Stimulated activated CD8-positive, alpha-beta memory T cell treated with anti-CD3 and anti-CD28 coated beads, Interleukin-7, amount 100 ng/mL, for 24 hours (primary cell): Measurements from ENCODE around the gene DPYD.

Source experiments
- DNase-seq: peaks from one replicate; pipeline ENCODE4 v3.0.0-alpha.2; 2020; ENCODE audit warnings: low read depth

The DPYD gene

DNA sequence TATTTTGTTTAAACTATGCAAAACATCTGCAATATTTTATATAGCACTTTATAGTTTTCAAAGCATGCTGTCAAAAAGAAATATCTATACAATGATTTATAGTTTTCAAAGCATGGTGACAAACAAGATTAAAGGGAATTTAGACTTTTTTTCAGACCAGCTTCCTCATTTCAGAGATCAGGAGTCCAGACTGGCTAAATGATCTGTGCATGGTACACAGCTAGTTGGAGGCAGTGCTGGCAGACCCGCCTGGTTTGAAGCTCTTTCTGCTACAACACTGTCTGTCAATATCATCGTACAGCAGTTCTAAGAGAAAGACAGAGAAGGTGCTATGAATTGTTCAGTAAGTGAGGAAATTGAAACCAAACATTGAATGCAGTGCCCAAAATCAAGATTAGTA, 720.2 kb downstream of the DPYD start:
- DNase-seq, result no peak

DNA sequence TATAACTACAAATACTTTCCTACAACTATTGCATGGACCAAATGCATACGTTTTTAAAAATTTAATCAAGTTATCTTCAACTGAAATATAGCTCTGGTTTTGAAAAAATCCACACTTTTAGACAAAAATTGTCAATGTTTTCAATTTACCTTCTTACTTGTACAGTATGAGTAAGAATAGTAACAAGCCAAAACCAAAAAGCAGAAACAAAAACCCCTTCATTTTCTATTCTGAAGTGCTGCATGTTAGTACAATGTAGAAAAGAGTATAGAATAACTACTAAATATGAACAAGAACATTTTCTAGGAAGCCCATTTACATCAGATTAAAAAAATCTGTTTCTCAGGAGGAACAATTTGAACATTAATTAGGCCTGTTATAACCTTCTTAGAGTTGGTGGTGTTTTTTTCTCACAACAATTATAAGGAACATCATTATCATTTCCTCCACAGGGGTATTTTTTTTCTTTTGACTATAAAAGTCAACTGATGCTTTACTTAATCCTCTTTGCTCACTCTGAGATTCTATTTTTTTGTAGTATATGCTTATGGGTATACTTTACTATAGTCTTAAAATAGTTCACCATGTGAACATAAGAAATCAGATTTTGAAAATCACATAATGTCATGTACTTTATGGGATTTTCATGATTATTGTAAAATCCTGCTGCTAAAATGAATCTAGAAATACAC, 723.9 kb downstream of the DPYD start:
- DNase-seq, result no peak

DNA sequence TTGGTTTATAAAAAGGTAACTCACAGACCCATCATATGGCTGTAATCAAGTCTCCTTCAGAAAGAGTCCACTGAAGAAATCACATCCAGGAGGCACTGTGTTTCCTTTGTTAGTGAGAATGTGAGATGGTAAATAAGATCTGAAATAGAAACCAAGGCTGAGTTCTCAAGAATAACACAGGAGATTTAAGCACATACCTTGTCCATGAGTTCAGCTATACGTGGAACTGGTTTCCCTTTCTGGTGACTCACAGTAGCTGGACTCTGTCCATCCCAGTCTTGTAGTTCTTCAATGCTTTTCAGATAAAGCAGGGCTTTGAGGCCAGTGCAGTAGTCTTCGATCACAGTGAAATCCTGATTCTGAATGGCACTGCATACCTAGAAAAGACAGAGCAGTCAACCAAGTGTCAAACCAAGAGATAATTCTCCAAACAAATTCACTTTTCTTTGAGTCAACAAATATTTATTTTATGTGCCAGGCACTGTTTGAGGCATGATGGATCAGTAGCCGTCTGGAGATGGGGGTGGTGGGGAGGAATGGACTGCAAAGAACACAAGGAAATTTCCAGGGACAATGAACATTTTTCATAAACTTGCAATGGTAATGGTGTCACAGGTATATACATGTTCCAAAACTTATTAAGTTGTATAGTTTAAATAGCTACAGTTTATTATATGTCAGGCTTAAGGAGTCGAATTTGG, 727.8 kb downstream of the DPYD start:
- no peak for DNase-seq

- DNase-seq, result no peak
These were observed 730.5 kb downstream of the DPYD start for GRCh38 chr1:97190326-97190725.

GRCh38 chr1:97186381-97186780, 734.5 kb downstream of the DPYD start:
- no peak for DNase-seq

GRCh38 chr1:97174039-97174704, 746.7 kb downstream of the DPYD start:
- no peak for DNase-seq

DNA sequence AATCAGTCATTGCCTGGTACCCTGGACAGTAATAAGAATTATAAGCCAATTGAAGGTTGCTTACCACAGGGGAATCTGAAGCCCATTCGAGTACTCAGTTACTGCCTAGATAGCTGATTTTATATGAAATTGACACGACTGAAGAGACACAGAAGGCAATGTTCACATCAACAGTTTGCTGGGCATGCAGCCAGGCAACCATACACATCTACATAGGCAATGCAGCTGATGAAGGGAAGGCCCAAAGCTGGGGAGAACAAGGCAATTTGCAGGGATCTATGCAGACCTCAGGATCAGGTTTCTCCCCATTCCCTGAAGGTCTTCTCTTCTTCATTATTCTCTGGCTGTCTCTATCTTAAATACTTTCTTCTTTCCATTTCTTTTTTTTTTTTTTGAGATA, 750.5 kb downstream of the DPYD start:
- no peak for DNase-seq

GRCh38 chr1:97168056-97168455, 752.8 kb downstream of the DPYD start:
- no peak for DNase-seq

DNA sequence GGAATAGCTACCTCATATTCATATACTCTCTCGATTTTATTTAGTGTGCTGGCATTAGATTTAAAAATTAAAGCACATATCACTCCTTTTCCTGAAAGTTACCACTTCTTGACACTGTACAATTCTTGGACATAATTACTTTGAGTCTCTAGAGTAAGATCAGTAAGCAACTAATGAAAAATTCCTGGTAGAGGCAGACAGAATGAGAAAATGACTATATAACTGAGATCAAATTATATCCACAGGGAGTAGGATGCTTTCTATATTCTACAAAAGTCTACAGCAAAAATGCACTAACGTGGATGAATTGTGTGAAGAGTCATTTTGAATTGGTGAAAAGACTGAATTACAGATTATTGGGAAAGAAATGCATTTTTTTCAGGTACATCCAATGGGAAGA, 753.6 kb downstream of the DPYD start:
- DNase-seq, result no peak

DNA sequence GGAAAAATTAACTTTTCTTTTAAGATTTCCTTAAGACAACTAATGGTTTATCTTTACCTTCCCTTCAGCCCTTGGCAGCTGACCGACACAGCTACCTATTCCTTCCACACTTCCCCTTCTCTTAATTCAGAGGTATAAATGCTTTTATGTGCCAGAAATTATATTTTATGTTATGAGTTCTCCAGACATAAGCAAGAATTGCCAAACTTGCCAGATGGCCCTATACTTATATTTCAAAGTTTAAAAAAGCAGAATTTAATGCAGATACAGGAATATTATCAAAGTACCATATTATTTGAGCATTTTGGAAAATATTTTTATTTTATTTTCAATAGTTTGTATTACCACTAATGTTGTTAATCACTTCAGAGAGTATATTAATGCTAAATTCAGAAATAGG, 754.2 kb downstream of the DPYD start:
- no peak for DNase-seq

GRCh38 chr1:97164276-97164639, 756.6 kb downstream of the DPYD start:
- DNase-seq, result no peak

- no peak for DNase-seq
These were observed 757.1 kb downstream of the DPYD start for GRCh38 chr1:97163591-97164275.

- DNase-seq, result no peak
These were observed 760.0 kb downstream of the DPYD start for GRCh38 chr1:97160818-97161217.

- DNase-seq, result no peak
These were observed 761.5 kb downstream of the DPYD start for GRCh38 chr1:97159342-97159741.

- no peak for DNase-seq
These were observed 762.1 kb downstream of the DPYD start for GRCh38 chr1:97158691-97159096.

GRCh38 chr1:97157991-97158390, 762.8 kb downstream of the DPYD start:
- DNase-seq, result no peak

GRCh38 chr1:97151651-97152050, 769.2 kb downstream of the DPYD start:
- DNase-seq, result no peak

GRCh38 chr1:97145321-97145956, 775.4 kb downstream of the DPYD start:
- DNase-seq, result no peak

DNA sequence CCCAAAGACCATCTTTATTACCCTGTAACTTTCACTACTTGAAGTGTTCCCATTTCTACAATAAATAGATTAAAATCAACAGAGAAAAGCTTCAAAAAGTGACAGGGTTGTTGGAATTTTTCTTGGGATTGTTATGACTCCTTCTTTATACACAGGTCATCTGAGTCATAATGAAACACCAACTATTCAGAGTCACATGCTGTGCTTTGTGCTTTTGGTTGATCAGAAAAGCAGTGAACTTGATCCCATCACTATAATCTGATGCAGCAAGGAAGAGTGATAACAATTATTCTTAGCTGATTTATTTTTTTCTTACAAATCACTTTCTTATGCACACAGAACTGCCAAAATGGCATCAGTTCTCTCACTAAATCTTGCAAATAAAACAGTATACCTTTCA, 776.3 kb downstream of the DPYD start:
- no peak for DNase-seq

DNA sequence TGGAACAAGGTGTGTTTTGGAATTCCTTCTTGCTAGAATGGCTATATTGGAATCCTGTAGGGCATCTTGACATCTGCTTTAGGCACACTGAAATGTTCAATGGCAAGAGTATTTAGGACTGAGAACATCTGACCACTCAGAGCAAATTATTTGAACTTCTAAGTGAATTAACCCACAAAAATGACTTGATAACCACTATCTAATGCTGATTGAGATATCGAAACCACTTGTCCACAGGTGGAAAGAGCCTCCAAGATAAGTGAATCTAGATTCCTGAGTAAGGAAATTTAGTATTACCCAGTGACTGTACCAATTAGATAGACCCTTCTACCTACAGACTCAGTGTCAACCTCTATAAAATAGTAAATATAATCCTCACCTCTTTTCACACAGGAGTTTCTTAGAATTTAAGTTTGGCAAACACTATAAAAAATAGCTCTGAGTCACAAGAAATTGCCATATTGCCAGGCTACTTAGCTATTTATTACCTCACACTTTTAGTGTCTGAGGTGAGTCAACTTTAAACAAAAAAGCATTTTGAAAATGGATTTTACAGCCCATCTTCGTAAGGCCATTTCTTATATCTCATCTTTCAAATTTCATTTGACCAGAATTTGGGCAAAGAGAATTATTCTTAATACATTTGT, 777.5 kb downstream of the DPYD start:
- no peak for DNase-seq

DNA sequence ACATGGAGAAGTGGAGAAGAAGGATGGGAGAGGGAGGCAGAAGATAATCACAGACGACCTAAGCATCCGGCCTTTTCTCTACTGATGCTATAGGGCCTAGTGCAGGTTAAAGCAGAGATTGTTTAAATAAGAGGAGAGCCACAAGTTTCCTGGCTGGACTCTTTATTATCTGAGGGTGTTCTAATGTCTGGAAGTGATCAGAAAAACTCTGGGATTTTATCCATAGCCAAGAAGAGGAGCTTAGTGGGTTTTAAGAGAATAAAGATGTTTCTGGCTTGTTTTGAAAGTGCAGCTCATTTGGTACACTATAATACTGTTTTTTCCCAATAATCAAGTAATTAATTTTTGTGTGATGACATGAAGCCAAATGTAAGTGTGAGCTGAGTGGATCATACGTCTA, 780.2 kb downstream of the DPYD start:
- no peak for DNase-seq

DNA sequence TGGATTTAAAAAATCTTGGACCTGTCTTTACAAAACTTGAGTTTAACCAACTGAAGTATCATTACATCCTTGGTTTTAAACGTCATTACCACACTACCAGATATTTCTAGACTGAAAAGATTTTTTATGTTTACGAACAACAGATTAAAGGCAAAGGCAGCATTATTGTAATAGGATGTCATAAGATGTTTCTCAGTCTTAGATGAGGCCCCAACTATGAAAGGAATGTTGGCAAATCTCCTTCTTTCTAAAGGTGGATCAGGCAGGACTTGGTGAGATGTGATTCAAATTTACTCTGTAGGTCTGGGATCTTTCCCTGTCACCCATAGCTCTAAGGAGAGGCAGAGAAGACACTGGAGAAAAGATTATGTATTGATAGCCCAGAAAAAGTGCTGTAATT, 781.3 kb downstream of the DPYD start:
- DNase-seq, result no peak
